ENCODE results near the gene ACY1. TPM values are rescaled to one million over a fixed set of nuclear protein-coding genes. Genes with fewer than 3 reads are reported as not detected.

ACY1 gene
- polyA plus RNA-seq, 1 donor (not counting 4 experiments of a cell fraction or from before 2014, with no cell fraction given): 71.8 TPM

- DNase-seq (ENCODE audit: low read depth, low spot score) (no peak), FAIRE-seq (no peak)
- H2AFZ ChIP-seq (ENCODE audit: control insufficient read depth, low read length): no peak overlapping the region
- H3K79me2 ChIP-seq (ENCODE audit: control insufficient read depth, insufficient read depth, low read length): no peaks in the 10 kb centered on the region
- no peaks in the 10 kb centered on the region for H3K36me3 ChIP-seq (ENCODE audit: control insufficient read depth in 2 of 2, extremely low read depth in 1 of 2, insufficient read depth in 2 of 2, low read length in 2 of 2)
- H3K9me1 ChIP-seq (ENCODE audit: control insufficient read depth, extremely low read depth, insufficient read depth, low read length): no peaks in the 10 kb centered on the region
- H3K9ac ChIP-seq (ENCODE audit: control insufficient read depth, extremely low read depth, insufficient read depth, low read length): peak overlapping the region; percentile 15
- no peak overlapping the region for H3K4me2 ChIP-seq (ENCODE audit: control insufficient read depth, extremely low read depth, insufficient read depth, low read depth, low read length)
- no peak overlapping the region for H3K27ac ChIP-seq (ENCODE audit: control insufficient read depth, insufficient read depth, low read length)
- H3K27me3 ChIP-seq (ENCODE audit: control insufficient read depth, extremely low read depth, insufficient read depth, low read length): no peaks in the 10 kb centered on the region
- dilution Hi-C loops (cut with MboI; ENCODE audit: extremely low pct_ligation_motif_present, low sequenced_read_pairs): no loop called here
- H3K9me3 ChIP-seq (ENCODE audit: control insufficient read depth, low read depth, low read length): no peaks in the 10 kb centered on the region
- H3K4me1 ChIP-seq (ENCODE audit: control insufficient read depth, extremely low read depth, insufficient read depth, low read length): peaks cover 36% of the 10 kb centered on the region
- TF ChIP-seq EZH2 (IDR thresholded peaks at IDR 0.05; ENCODE audit: low read length) (no peak), CTCF (optimal IDR thresholded peaks at IDR 0.05 in 1 of 3, IDR thresholded peaks at IDR 0.05 in 1 of 3, conservative IDR thresholded peaks at IDR 0.05 in 1 of 3; ENCODE audit: extremely low read depth in 1 of 3, insufficient read depth in 2 of 3, low read length in 3 of 3) (no peak)
- H3K4me3 ChIP-seq (ENCODE audit: control insufficient read depth in 2 of 3, extremely low read depth in 1 of 3, insufficient read depth in 2 of 3, low read depth in 1 of 3, low read length in 3 of 3): no peak overlapping the region
- H4K20me1 ChIP-seq (ENCODE audit: control insufficient read depth, extremely low read depth, insufficient read depth, low read length): no peaks in the 10 kb centered on the region
These were observed 54.0 kb downstream of the ACY1 start for GRCh38 chr3:52037291-52037690.

DNA sequence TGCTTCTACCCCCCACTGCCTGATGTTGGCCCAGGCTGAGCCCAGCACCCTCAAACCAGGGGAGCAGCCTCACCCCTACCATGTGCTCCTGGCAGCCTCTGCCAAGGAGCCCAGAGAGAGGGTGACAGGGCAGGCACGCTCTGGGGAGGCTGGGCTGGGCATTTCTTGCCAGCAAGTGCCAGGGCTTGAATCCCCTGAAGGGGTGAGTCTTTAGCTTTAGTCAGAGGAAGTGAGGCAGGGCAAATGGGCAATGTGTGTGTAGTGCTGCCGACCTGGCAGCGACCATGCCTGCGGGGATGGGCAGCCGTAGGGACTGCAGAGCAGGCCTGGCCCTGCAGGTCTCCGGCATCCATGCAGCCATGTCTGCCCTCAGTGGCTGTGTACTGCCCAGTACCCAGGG, 54.9 kb downstream of the ACY1 start:
- H3K4me1 ChIP-seq (ENCODE audit: control insufficient read depth, extremely low read depth, insufficient read depth, low read length): peaks cover 36% of the 10 kb centered on the region
- H3K9me3 ChIP-seq (ENCODE audit: control insufficient read depth, low read depth, low read length): no peaks in the 10 kb centered on the region
- no peaks in the 10 kb centered on the region for H3K27me3 ChIP-seq (ENCODE audit: control insufficient read depth, extremely low read depth, insufficient read depth, low read length)
- no peaks in the 10 kb centered on the region for H4K20me1 ChIP-seq (ENCODE audit: control insufficient read depth, extremely low read depth, insufficient read depth, low read length)
- FAIRE-seq: peak; percentile 88
- no peak for TF ChIP-seq EZH2 (IDR thresholded peaks at IDR 0.05; ENCODE audit: low read length)
- TF ChIP-seq CTCF (optimal IDR thresholded peaks at IDR 0.05 in 1 of 3, IDR thresholded peaks at IDR 0.05 in 1 of 3, conservative IDR thresholded peaks at IDR 0.05 in 1 of 3; ENCODE audit: extremely low read depth in 1 of 3, insufficient read depth in 2 of 3, low read length in 3 of 3): no peak
- peak overlapping the region; percentile 48 for H3K4me2 ChIP-seq (ENCODE audit: control insufficient read depth, extremely low read depth, insufficient read depth, low read depth, low read length)
- H3K79me2 ChIP-seq (ENCODE audit: control insufficient read depth, insufficient read depth, low read length): no peaks in the 10 kb centered on the region
- H3K9ac ChIP-seq (ENCODE audit: control insufficient read depth, extremely low read depth, insufficient read depth, low read length): peak overlapping the region; percentile 20
- H3K36me3 ChIP-seq (ENCODE audit: control insufficient read depth in 2 of 2, extremely low read depth in 1 of 2, insufficient read depth in 2 of 2, low read length in 2 of 2): no peaks in the 10 kb centered on the region
- peak overlapping the region; percentile 1 for H3K27ac ChIP-seq (ENCODE audit: control insufficient read depth, insufficient read depth, low read length)
- no peak for DNase-seq (ENCODE audit: low read depth, low spot score)
- no peak overlapping the region for H3K4me3 ChIP-seq (ENCODE audit: control insufficient read depth in 2 of 3, extremely low read depth in 1 of 3, insufficient read depth in 2 of 3, low read depth in 1 of 3, low read length in 3 of 3)
- no peak overlapping the region for H2AFZ ChIP-seq (ENCODE audit: control insufficient read depth, low read length)
- dilution Hi-C loops (cut with MboI; ENCODE audit: extremely low pct_ligation_motif_present, low sequenced_read_pairs): no loop called here
- H3K9me1 ChIP-seq (ENCODE audit: control insufficient read depth, extremely low read depth, insufficient read depth, low read length): no peaks in the 10 kb centered on the region

Small RNA genes within 50 kb of the gene (small RNA-seq; reads per million reads assigned to genes)
- 0 reads per million in 3 experiments for gene AC115284.1 (ENCODE audit: insufficient read length in 3 of 3, low read depth in 3 of 3, low replicate concordance in 1 of 3)

Other genes starting within 250 kb of the ACY1 start
- gene IQCF6, start 204.3 kb upstream of the ACY1 start, polyA plus RNA-seq: not detected in 3 replicates
- gene IQCF2, start 121.9 kb upstream of the ACY1 start, polyA plus RNA-seq: not detected in 3 replicates
- not detected in 3 replicates for gene IQCF5, start 107.9 kb upstream of the ACY1 start, polyA plus RNA-seq
- gene IQCF1, start 80.2 kb upstream of the ACY1 start, polyA plus RNA-seq: 0.12 TPM in 1 of 3 replicates, not detected in the others
- gene RRP9, start 41.6 kb upstream of the ACY1 start, polyA plus RNA-seq: 21.8 to 34.5 TPM (median 23.8 TPM) in 3 replicates
- gene PARP3, start 41.2 kb upstream of the ACY1 start, polyA plus RNA-seq: 5.4 to 9.3 TPM (median 6.4 TPM) in 3 replicates
- gene GPR62, start 28.2 kb upstream of the ACY1 start, polyA plus RNA-seq: not detected in 3 replicates
- gene PCBP4, start 16.1 kb upstream of the ACY1 start, polyA plus RNA-seq: 25.2 to 48.7 TPM (median 35.0 TPM) in 3 replicates
- gene ABHD14B, start 9.5 kb upstream of the ACY1 start, polyA plus RNA-seq: 32.8 to 57.2 TPM (median 34.7 TPM) in 3 replicates
- gene ABHD14A, start 8.5 kb upstream of the ACY1 start, polyA plus RNA-seq: 6.9 to 10.6 TPM (median 7.5 TPM) in 3 replicates
- 1,648 to 2,317 TPM (median 2,262 TPM) in 3 replicates for gene RPL29, start 12.4 kb downstream of the ACY1 start, polyA plus RNA-seq
- gene DUSP7, start 73.0 kb downstream of the ACY1 start, polyA plus RNA-seq: 103 to 172 TPM (median 121 TPM) in 3 replicates
- gene POC1A, start 170.9 kb downstream of the ACY1 start, polyA plus RNA-seq: 7.2 to 11.5 TPM (median 11.3 TPM) in 3 replicates
- 54.6 to 109 TPM (median 74.1 TPM) in 3 replicates for gene ALAS1, start 214.6 kb downstream of the ACY1 start, polyA plus RNA-seq
- gene TLR9, start 242.1 kb downstream of the ACY1 start, polyA plus RNA-seq: not detected in 3 replicates